COLO668 (cell line): ENCODE measurements around the gene SP100.
"Not testable (repeated sequence)": the region's sequence is repeated elsewhere in the genome, so short reads cannot be mapped to it uniquely, and the experiment has no call there.

ENCODE experiments used
- DNase-seq: peaks from one replicate; lab custom pipeline; 2025; ENCODE audit not compliant: unreplicated experiment; lab: John Stamatoyannopoulos, UW

Gene SP100

DNA sequence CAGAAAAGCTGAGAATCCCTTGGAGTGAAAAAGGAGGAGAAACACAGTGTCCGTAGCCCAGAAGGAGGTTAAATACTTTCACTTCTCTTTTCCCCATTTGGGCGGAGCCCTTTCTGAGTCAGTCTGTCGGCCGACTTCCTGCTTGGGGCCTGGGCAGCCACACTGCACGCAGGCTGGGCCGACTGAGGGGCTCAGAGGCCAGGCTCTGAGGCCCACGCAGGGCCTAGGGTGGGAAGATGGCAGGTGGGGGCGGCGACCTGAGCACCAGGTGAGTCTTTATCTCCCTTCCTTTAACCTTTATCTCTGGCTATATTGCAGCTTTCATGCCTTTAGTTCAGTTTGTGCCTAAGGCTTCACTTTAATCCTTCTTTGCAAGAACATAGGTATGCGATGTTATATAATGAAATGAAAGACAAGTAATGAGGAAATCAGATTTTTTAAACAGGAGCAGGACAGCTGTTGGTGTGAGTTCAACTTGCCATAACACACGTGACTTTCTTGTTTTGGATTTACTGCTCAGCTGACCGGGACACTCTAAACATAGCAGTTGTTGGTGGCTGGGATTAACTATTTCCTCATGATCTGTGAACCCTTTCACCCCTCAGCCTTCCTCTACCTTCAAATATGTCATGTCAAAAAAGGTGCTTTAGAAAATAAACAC lies at the start of gene SP100:
TSS of gene SP100 (plus strand) at position 141 of the 661 bp plus-strand sequence. CDS start at position 237, 96 bp downstream.
- DNase-seq: peak; percentile 66

DNA sequence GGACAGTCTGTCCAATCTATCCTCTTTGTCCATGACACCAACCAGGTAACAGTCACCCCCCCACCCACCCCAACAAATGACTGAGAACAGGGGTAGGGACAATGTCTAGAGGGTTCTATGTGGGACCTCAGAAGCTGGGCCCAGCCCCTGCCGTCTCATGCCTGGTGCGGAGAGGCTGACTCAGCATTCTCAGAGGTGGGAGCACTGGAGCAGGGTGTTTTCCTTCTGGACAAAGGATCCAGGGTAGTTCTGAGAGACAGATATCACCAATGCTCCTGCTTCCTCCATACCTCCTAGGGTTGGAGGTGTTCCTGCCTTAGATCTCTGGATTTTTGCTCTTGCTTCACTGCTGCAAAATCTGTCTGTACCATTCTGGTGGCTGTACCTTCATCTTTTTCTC lies 33.9 kb upstream of the SP100 start:
- no peak for DNase-seq

DNA sequence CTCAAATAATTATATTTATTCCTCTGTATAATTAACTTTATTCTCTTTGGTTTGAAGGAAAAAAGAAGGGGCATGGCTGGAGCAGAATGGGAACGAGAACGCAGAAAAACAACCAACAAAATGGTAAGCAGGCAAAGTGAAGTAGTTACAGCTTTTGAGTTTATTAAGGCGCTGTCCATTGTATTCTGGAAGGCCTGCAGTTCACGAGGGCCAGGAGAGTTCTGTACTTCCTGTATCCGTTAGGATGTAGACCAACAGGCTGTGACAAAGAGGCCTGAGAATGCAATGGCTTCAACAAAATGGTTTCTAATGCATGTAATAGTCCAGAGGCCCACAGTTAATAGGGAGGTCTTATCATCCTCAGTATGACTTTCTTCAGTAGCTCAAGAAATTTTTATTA lies 32.5 kb upstream of the SP100 start:
- no peak for DNase-seq

DNA sequence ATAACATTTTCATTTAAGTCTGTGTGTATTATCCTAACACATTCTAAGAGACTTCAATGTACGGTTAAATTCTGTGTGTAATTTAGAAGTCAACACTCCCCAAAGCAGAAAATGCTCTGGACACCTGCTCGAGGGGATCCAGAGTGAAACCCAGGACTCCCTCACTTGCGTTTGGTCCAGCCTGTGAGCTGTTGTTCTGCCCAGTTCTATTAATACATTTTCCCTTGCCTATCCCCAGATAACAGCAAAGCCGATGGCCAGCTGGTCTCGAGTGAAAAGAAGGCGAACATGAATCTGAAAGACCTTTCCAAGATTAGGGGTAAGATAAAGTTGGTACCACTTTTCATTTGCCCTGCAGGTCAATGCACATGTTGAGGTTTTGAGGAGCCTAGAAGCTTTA lies 31.0 kb upstream of the SP100 start:
- no peak for DNase-seq

DNA sequence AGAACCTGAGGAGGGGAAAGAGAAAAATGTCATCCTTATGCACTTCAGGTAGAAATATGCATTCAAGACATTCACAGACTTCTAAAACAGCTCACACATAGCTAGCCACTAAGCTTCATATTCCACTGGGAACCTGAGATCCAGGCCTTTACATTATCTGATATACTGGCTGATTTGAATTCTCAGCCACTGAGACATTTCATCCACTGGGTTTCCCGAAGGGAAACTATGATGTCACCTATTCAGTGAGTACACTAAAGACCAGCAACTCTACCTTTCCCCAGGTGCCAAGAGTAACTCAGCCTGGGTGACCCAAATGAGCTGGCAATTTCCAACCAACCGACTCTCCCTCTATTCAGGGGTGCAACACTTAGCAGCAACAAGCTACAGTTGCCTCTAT lies 21.7 kb upstream of the SP100 start:
- DNase-seq: no peak

DNA sequence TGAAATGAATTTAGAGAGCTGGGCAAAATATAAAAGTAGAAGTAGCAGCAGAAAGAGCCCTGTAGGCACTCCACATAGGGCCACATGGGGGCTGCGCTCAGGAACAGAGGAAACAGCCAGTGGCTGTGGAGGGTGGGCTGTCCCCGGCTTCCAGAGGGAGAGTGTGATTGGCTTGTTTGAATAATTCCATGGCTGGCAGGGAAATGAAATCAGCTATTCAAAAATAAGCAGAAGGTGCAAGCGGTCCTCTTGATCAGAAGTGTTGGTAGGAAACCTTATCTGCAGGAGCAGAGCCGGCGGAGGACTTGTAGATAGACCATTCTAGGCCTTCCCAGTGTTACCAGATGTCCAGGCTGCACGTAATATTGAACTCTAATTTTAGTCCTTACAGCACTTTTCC lies 17.3 kb upstream of the SP100 start:
- DNase-seq: not testable (repeated sequence)

DNA sequence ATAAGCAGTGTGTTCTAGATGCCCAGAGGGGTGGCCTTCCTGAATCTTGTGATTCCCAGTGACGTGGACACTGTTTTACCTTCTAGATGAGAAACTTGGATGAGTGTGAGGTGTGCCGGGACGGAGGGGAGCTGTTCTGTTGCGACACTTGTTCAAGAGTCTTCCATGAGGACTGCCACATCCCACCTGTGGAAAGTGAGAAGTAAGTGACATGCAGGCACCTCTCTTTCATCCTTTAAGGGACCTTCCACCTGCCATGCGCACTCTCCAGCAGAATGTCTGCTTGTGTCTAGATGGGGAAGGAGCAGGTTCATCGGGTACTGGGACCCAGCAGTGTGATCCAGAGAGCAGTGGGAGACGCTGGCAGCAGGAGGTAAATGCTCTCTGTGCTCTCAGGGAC lies 16.0 kb upstream of the SP100 start:
- DNase-seq: no peak

DNA sequence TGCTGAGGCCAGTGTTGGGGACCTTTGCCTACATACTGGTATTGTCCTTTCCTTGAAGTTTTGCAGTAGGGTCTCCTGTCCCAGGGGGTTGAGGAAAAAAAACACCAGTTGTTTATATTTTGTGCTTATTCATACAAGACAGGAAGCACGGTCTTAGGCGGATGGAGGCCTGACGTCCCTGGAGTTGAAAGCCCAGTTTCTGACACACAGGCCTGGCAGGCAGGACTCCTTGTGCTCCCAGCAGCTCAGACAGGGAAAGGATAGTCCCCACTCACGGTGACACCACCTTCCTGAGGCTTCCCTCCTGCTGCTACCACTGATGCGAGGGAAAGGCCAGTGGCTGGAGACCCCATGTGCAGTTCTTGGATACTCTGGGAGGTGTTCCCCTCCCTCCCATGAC lies 15.5 kb upstream of the SP100 start:
- no peak for DNase-seq

DNA sequence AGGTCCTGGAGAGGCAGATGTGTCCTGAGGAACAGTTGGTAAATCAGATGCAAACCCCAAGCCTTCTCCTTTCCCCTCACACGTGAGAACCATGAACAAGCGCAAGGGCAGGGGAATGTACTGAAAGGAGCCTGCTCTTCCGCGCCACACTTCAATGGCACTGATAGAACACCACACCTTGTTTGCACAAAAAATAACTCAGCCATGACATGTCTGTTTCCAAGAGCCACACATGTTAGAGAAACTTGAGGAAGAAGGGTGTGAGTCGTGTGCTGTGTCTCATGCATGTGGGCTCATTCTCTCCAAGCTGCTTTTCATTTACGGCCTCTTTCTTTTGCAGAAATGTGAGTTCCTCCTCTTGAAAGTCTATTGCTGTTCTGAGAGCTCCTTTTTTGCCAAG lies 15.0 kb upstream of the SP100 start:
- not testable (repeated sequence) for DNase-seq

DNA sequence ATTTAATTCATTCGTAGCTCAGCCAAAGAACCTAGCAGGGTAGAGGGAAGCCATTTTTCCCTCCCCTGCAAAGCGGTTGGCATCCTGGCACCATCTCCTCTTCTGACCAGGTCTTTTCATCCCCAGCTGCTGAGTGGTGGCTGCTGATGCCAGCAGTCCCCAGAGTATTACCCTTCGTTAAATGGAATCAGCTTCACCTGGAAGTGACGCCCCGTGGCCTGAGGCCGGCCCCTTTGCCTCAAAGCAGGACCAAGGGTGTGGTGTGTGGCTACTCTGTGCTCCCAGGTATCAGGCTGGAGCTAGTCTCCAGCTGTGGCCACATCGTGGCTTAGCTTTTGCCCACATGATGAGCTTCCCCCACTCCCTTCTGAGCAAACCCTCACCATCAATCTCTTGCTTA lies 12.3 kb upstream of the SP100 start:
- DNase-seq: no peak

DNA sequence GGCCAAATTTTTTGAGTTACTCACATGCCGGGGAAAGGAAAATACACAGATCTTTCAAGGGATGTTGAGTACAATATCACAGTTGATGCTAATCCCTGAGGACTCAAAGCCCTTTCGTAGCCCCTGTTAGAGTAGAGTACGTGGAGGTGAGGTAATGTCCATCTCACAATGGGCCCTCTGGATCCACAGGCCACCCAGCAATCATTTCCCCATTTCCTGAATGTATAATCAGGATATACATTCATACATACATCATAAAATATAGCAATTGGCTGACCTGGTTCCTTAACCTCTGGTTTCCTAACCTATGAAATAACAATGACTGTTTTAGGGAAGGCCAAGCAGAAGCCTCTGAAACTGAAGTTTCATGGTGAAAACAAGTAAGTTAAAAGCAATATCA lies 10.2 kb upstream of the SP100 start:
- DNase-seq: no peak

DNA sequence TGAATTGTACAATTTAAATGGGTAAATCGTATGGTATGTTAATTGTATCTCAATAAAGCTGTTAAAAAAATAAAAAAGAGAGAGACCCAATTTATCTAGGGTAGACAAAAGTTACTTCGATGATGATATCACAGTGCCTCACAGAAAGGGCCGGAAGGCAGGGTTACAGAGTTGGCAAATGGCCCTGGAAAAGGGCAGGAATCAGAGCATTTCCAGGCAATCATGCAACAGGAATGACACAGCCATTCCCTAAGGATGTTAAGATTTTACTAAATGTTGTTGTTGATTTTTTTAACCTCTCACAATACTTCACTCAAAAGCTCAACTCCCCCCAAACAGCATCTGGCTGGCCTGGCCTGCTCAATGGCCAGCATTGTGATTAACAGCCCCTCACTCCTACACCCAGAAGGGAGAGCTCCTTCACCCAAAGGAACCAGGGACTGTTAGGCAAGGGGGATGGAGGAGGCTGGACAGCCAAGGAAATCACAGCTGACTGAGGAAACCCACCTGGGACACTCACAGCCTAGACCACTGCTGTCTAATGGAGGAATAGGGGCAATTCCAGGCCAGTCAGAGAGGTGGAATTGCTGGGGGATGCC lies 7.7 kb upstream of the SP100 start:
- DNase-seq: no peak

DNA sequence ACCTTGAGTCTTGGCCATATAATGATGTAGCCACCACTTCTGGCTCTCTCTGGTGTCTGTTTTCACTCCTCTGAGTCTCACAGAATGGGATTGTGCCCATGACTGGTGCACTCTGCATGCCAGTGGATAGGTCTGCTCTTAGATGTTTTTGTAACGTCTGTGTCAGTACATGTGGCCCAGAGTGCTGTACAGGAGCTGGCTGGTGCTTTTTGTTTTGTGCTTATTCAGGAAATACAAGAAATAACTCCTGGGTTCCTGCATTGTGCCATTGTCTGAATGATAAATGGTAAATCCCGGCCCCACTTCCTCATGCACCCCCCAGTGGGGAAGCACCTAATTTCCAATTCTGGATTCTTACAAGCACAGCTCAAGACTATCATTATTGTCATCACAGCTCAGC lies 6.7 kb upstream of the SP100 start:
- DNase-seq: not testable (repeated sequence)

DNA sequence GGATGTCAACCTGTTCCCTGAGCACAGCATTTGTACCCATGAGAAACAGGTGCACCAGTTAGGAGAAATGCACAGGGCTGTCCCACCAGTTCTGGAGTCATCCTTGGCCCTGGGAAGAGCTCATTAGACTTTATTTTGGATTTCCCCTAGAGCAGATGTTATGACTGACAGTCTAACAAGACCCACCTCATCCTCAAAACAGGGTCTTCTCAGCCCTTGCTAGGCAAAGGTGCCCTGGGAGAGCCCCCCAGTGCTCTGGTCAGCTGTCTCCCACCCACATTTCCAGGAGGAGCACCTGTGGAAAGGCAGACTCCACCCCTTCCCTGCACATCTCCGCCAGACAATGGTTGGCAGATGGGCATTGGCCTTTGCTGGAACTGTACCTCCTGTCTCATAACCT lies 5.7 kb upstream of the SP100 start:
- DNase-seq: no peak

DNA sequence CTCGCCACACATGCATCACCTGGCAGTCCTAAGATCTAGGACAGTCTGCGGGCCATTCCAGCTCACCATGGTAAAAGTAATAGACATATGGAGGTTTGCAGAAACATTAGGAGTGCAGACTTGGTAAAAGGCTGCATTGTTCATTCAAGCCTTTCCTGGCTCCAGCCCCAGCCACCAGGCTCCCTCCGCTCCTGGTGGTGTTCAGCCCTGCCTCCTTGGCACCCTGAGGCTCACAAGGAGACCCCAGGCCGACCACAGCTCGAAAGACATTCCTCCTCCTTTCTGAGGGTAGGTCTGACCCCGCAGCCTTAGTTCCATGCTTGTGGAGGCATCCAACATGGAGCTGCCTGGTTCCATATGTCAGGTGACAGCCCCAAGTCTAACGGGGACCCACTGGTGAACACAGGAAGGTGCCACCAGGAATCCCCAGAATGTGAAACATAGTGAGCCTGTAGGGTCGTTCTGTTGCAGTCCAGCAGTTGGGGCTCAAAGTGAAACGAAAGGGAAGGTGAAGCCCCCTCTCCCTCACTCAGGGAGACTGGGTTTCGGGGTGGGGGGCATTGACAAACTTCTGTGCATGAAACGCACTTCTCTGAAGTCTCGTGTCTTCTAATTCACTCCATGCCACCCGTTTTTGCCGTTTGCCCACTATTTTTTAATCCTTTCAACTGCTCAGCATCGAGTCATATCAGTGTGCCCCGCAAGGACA lies 5.0 kb upstream of the SP100 start:
- no peak for DNase-seq

DNA sequence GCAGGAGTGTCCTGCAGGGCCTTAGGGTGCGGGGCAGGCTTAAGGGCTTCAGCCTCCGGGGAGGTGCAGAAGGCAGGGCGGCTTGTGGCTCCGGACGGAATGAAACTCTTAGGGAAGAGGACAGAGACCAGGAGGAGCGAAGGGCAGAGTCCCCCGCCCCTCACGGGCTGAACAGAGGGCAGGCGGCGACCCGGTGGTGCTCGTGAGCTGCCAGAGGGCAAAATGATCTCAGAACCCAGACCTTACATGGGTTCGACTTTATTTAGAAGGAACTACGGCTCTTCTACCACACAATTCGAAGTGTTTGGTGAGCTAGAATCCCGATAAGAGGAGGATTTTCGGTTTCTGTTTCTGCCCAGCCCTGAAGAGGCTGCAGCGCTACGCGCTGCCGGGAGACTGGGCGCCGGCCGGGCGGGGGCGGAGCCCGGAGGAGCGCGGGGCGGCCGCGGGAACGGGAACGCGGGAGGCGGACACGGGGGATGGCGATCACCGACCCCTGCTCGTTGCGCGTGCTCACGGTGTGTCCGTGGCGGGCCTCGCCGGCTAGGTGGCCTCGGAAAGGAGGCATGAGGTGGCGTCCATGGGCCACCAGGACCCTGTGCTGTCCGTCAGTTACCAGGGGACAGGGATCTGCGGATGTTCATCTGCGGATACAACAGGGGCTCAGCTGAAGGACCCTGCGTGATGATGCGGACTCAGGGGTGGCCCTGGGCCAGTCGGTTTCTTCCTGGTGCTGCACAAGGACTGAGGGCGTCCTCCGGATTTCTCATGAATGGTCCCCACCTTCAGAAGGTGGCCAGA lies 4.2 kb upstream of the SP100 start:
- DNase-seq: peak; percentile 72

DNA sequence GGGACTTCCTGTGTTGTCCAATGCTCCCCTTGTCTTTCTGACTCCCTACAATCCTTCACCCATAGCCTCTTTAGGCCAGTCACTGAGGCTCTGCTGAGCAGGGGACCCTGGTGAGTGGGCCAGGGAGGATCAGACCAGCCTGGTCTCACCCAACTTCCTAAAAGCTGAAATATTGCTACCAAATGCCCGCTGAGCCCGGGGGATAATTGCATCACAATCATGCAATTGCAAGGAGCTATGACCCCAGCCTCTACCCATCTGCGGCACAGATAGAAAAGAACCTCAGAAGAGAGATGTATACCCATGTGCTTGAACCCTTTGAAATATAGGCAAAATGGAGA lies 3.7 kb upstream of the SP100 start:
- no peak for DNase-seq

DNA sequence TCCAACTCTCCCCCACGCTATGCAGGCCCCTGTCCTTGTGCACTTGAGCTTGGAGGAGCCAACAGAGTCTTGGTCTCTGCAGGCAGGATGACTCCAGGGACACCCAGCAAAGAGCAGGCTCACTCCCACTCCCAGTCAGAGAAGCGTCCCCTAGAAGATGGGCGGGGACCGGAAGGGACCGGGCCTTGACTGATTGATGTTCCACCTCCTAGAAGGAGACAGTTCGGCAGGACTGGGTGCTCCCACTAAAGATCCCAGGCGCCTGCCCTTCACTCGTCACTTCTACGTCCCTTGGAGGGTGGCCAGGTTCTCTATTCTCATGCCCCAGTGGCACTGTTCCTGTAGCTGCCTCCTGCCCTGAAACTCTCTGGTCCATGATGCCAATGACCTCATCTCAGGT lies 3.2 kb upstream of the SP100 start:
- no peak for DNase-seq

DNA sequence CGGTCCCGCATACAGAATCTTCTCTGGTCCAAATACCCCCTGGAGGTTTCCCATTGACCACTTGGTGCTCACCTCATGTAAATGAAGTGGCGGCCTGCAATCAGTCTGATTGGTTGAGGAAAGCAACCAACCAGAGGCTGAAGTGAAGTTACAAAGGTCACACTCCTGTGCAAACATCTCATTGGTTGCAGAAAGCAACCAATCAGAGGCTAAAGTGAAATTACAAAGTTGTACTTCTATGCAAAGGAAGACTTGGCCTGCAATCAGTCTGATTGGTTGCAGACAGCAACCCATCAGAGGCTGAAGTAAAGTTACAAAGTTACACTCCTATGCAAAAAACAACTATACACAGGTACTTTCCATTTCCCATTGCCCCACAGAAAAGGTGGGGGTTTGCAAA lies 2.5 kb upstream of the SP100 start:
- no peak for DNase-seq

DNA sequence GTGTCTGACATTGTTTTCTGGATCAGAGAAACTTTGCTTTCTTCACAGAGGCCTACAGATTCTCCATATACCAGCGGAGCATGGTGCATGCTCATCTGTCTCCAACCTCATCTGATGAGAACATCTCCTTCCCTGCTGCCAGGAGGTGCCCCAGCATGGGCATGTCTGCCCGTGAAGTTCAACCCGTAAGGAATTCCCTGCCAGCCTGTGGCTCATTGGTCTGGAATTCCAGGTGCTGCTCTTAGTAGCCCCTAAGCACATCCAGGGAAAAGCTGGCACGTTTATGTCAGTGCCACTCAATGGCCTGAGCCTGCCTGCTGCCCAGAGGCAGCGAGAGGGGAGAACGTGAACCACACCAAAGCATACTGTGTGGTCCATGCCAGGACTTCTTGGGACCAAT lies 1.7 kb upstream of the SP100 start:
- no peak for DNase-seq

DNA sequence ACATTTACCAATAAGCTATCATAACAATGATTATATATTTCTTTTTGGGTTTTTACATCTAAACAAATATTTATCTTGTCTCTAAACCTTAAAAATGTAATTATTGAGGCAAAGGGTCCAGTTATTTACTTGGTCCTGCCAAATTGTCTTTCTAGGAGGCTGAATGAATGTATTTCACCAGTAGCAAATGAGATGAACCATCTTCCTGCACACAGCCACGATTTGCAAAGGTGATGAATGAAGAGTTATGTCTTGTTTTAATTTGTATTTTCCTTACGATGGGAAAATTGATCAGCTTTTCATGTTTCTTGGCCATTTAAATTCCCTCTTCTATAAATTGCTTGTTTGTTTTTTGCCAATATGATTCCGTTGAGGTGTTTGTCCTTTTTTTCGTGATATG lies 1.4 kb downstream of the SP100 start:
- DNase-seq: no peak
